Natural killer cell (primary cell): ENCODE results near the gene GRID1. TPM values are rescaled to one million over a fixed set of nuclear protein-coding genes. Genes with fewer than 3 reads are reported as not detected.

Source experiments
- ATAC-seq, 3 donors: fragments of 150-1000 bp in 2 of 3; fragments of 200-7000 bp in 1 of 3; cut with Tn5 transposase; 1 replicate in 1 of 3; 2 replicates in 2 of 3; pipeline ENCODE4 v1.10.0; 2021; ENCODE audit warnings: mild to moderate bottlenecking in 2 of 3, moderate library complexity in 2 of 3
- DNase-seq, 2 donors: peaks; one replicate each; pipeline versions ENCODE4 v3.0.0 to v3.0.0-alpha.2; 2013 to 2021; ENCODE audit warnings: mixed read lengths in 1 of 2
- H3K27ac ChIP-seq: one replicate; pipeline ENCODE4 v1.5.1; 2013; ENCODE audit warnings: mild to moderate bottlenecking, low read length
- H3K27me3 ChIP-seq: one replicate; pipeline ENCODE4 v1.6.1; 2013; ENCODE audit warnings: low read length; ENCODE audit not compliant: control insufficient read depth, insufficient read depth
- H3K36me3 ChIP-seq: one replicate; pipeline ENCODE4 v1.6.1; 2013; ENCODE audit warnings: low read length; ENCODE audit not compliant: control insufficient read depth, insufficient read depth
- H3K4me1 ChIP-seq: one replicate; pipeline ENCODE4 v1.6.1; 2013; ENCODE audit warnings: low read length; ENCODE audit not compliant: control insufficient read depth, insufficient read depth
- H3K4me3 ChIP-seq: one replicate; pipeline ENCODE4 v1.5.1; 2013; ENCODE audit warnings: low read length
- H3K9me3 ChIP-seq: one replicate; pipeline ENCODE4 v1.6.1; 2013; ENCODE audit warnings: low read length; ENCODE audit not compliant: control insufficient read depth, insufficient read depth
- H3K27ac Mint-ChIP-seq, 2 donors: one replicate each; pipeline ENCODE4 v1.8.0; 2022; ENCODE audit warnings: mild to moderate bottlenecking in 2 of 2, mixed read lengths in 2 of 2, moderate library complexity in 1 of 2
- H3K27me3 Mint-ChIP-seq, 2 donors: one replicate each; pipeline ENCODE4 v1.8.0; 2022; ENCODE audit warnings: low read depth in 2 of 2, mixed read lengths in 2 of 2
- H3K36me3 Mint-ChIP-seq: one replicate; pipeline ENCODE4 v1.8.0; 2022; ENCODE audit warnings: mixed read lengths
- H3K4me1 Mint-ChIP-seq, 2 donors: one replicate each; pipeline ENCODE4 v1.8.0; 2022; ENCODE audit warnings: mixed read lengths in 2 of 2
- H3K4me3 Mint-ChIP-seq: one replicate; pipeline ENCODE4 v1.8.0; 2022; ENCODE audit warnings: mild to moderate bottlenecking, moderate library complexity, mixed read lengths
- H3K9me3 Mint-ChIP-seq, 2 donors: one replicate each; pipeline ENCODE4 v1.8.0; 2022; ENCODE audit warnings: mixed read lengths in 2 of 2
- CTCF ChIP-seq: fragments of 200-600 bp; IDR thresholded peaks from one replicate; pipeline ENCODE4 v1.8.0; 2022; ENCODE audit warnings: antibody characterized with exemption
- WGBS: methylation state at CpG from one replicate; pipeline ENCODE4 v1.1.7; 2013; ENCODE audit warnings: missing lambda C conversion rate; ENCODE audit not compliant: insufficient coverage; 5-methylcytosine and 5-hydroxymethylcytosine counted together
- intact Hi-C: fragments of 100-400 bp; cut with micrococcal nuclease; formaldehyde crosslinking; loops from one replicate; pipeline ENCODE4 v1.14.2; 2022
- total RNA-seq, 4 donors: library from RNA; stranded (reverse); fragments of 120-200 nt in 1 of 4; gene quantifications; one replicate each; pipeline versions ENCODE4 v1.2.3 to v1.2.4, GENCODE V29; 2013 to 2022

GRID1 gene
- total RNA-seq, 3 donors from 2014 or later (not counting 1 experiment from before 2014, with no cell fraction given) = not detected

- peaks cover 0 to 4% of the 10 kb centered on the region in 2 donors for H3K4me1 Mint-ChIP-seq
- intact Hi-C loops = no loop called here
- peaks cover 0 to 7% of the 10 kb centered on the region in 2 donors for H3K27me3 Mint-ChIP-seq
- no peak overlapping the region for H3K4me3 Mint-ChIP-seq
- no peaks in the 10 kb centered on the region for H3K36me3 Mint-ChIP-seq
- H3K27ac Mint-ChIP-seq = no peak overlapping the region
- no peaks in the 10 kb centered on the region for H3K9me3 ChIP-seq
- H3K27ac ChIP-seq = no peak overlapping the region
- no peaks in the 10 kb centered on the region for H3K36me3 ChIP-seq
- no peak for DNase-seq
- H3K9me3 Mint-ChIP-seq = no peaks in the 10 kb centered on the region
- peaks cover 15% of the 10 kb centered on the region for H3K4me1 ChIP-seq
- WGBS = 90% methylated on average over 5 of the region's 5 CpGs
- no peak for TF ChIP-seq CTCF
- ATAC-seq = no peak
- no peak overlapping the region for H3K4me3 ChIP-seq
- H3K27me3 ChIP-seq = no peaks in the 10 kb centered on the region
Observed at GRCh38 chr10:85604884-85605283, 761.7 kb downstream of the GRID1 start.

DNA sequence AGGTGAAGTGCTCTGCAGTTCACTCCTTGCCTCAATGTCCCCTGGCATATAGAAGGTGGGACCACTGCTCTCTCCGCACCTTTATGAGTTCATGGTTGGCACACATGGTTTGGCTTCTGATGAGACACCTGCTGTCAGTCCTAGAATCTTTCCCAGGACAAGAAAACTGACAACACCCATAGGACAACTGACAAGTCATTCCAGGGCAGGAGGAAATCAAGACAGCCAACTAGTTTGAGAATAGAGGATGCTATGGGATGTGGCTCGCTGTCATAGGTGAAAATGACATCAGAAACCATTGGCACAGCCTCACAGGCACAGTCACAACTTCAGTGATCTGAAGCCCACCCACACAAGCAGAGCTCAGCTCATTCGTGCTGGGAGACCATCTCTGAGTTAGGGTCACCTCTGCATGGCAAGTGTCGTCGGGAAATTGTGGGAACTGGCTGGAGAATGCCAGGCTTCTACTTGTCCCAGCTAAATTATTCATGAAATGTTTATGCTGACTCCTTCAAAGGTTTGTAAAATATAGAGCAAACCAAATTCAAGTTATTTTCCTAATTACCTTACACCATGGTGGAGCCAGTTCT, 762.4 kb downstream of the GRID1 start:
- no peaks in the 10 kb centered on the region for H3K9me3 ChIP-seq
- no peaks in the 10 kb centered on the region for H3K27me3 ChIP-seq
- H3K4me3 ChIP-seq = no peak overlapping the region
- Mint-ChIP-seq H3K27ac (no peak overlapping the region), H3K36me3 (no peaks in the 10 kb centered on the region), H3K27me3 (peaks cover 0 to 7% of the 10 kb centered on the region in 2 donors), H3K4me3 (no peak overlapping the region), H3K9me3 (no peaks in the 10 kb centered on the region), H3K4me1 (peaks cover 0 to 4% of the 10 kb centered on the region in 2 donors)
- H3K4me1 ChIP-seq = peaks cover 15% of the 10 kb centered on the region
- WGBS = 80% methylated on average over 5 of the region's 5 CpGs
- H3K36me3 ChIP-seq = no peaks in the 10 kb centered on the region
- ATAC-seq (no peak), DNase-seq (no peak)
- intact Hi-C loops = no loop called here
- no peak overlapping the region for H3K27ac ChIP-seq
- no peak for TF ChIP-seq CTCF

GRCh38 chr10:85603151-85603940, 763.2 kb downstream of the GRID1 start:
- TF ChIP-seq CTCF = no peak
- intact Hi-C loops = no loop called here
- no peak overlapping the region for H3K27ac ChIP-seq
- peak in 1 of 2 donors; percentile 53 for DNase-seq
- H3K36me3 ChIP-seq = no peaks in the 10 kb centered on the region
- peaks cover 15% of the 10 kb centered on the region for H3K4me1 ChIP-seq
- Mint-ChIP-seq H3K27me3 (peaks cover 0 to 4% of the 10 kb centered on the region in 2 donors), H3K9me3 (no peaks in the 10 kb centered on the region), H3K4me1 (peaks cover 0 to 4% of the 10 kb centered on the region in 2 donors), H3K27ac (no peak overlapping the region), H3K4me3 (no peak overlapping the region), H3K36me3 (no peaks in the 10 kb centered on the region)
- H3K27me3 ChIP-seq = no peaks in the 10 kb centered on the region
- H3K9me3 ChIP-seq = no peaks in the 10 kb centered on the region
- no peak overlapping the region for H3K4me3 ChIP-seq
- ATAC-seq = peak in 2 of 3 donors; percentile 9 to 29
- WGBS = 66% methylated on average over 4 of the region's 5 CpGs
